ENCODE results near the gene CAMK2N1.

CAMK2N1 gene

GRCh38 chr1:20442920-20443625 is 42.9 kb downstream of the CAMK2N1 start:
- no peak for DNase-seq

- no peak for DNase-seq
These were observed 45.2 kb downstream of the CAMK2N1 start for GRCh38 chr1:20440785-20441200.

DNA sequence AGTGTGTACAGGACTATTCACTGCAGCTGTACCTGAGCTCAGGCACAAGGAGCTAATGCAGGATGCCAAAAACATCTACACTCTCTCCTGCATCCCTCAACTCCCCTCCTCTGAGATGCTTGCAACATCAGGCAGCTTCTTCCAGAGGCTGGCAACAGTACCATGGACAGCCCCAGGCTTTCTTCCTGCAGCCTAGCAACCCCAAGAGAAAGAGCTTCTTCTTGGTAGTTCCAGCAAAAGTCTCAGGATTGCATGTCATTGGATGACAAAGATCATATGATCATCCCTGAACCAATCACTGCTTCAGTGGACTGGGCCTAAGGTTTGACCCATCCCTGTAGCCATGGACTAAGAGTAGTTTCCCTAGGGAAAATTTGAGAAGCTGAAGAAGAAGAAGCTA is 46.7 kb downstream of the CAMK2N1 start:
- DNase-seq: no peak

GRCh38 chr1:20437640-20438039 is 48.4 kb downstream of the CAMK2N1 start:
- DNase-seq: no peak

- no peak for DNase-seq
These were observed 53.1 kb downstream of the CAMK2N1 start for GRCh38 chr1:20432891-20433290.

Measured in COR-L47 (cell line).